Fibroblast of peridontal ligament (primary cell): Measurements from ENCODE around the gene ARRDC5.
A peak's percentile ranks its signal among the peaks of the same experiment; 100 is the strongest.
"Not testable (repeated sequence)": the region's sequence is repeated elsewhere in the genome, so short reads cannot be mapped to it uniquely, and the experiment has no call there.

Experiments used
- DNase-seq: peaks from one replicate; pipeline ENCODE4 v3.0.0-alpha.2; 2010; ENCODE audit errors: extremely low read depth

ARRDC5 gene

GRCh38 chr19:4870025-4870700 is 32.5 kb downstream of the ARRDC5 start:
- DNase-seq, result peak; percentile 90

- no peak for DNase-seq
Observed at GRCh38 chr19:4868286-4868834, 34.3 kb downstream of the ARRDC5 start.

GRCh38 chr19:4867534-4868285 is 35.0 kb downstream of the ARRDC5 start, which contains the start of gene PLIN3:
TSS of gene PLIN3 (minus strand) at chr19:4867667. CDS start at chr19:4861394, 6,273 bp downstream.
- DNase-seq, result peak; percentile 93

DNA sequence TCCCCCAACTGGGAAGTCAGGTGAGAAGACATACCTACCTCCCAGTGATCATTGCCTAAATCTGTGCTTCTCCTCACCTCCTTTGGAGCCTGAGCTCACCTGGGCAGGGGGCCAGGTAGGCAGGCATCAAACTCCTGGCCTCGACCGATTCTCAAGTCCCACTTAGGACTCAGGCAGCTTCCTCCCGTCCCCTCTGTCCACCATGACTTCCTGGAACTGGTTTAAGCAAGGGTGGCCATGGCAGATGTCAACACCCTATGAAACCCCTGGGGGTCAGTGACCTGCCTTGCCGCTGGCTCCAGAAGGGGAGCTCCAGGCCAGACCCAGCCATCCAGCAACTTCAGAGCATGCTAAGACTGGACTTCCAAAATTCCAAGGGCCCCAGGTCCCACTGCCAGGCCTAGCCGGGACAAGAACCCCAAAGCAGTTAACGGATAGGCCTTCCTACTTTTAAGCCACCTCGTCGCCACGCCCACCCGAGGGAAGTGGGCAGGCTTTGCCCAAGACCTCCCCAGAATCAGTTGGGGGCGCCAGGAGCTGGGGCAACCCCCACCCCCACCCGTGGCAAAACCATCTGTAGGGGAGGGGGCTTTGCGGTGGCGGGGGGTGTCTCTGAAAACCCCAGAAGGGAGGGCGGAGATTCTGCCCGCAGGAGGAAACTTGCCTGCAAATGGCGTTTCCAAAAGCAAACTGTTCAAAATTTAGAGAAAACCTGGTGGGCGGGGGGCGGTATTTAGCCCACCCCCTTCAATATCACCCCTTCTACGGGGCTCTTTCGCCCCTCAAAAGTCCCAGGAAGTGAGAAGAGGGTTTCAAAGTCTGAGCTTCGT is 35.9 kb downstream of the ARRDC5 start:
- peak; percentile 49 for DNase-seq

DNA sequence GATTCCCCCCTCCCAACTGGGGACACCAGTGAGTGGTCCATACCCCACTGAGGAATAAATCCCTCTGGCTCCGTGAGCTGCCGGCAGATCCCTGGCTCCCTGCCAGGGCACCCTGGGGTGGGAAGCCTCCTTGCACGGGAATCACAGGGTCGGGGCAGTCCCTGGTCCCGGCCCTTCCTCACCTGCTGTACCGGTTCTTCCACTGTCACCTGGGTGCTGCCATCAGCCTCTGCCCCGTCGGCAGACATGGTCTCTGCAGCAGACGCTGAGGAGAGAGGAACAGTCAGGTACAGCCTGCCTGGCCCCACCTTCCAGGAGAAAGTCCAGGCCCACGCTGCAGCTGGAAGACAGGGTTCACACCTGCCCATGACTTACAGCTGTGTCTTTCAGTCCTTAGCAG is 41.5 kb downstream of the ARRDC5 start:
- no peak for DNase-seq

- DNase-seq, result no peak
Observed at GRCh38 chr19:4859697-4860096, 43.0 kb downstream of the ARRDC5 start.

- DNase-seq, result not testable (repeated sequence)
Observed at GRCh38 chr19:4856468-4856867, 46.2 kb downstream of the ARRDC5 start.

DNA sequence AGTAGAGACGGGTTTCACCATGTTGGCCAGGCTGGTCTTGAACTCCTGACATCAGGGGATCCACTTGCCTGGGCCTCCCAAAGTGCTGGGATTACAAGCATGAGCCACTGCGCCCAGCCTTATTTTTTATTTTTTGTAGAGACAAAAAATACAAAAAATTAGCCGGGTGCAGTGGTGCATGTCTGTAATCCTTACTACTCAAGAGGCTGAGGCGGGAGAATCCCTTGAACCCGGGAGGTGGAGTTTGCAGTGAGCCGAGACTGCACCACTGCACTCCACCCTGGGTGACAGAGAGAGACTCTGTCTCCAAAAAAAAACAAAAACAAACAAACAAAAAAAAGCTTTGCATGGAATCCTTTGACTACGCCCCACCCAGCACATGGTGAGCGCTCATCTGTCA is 49.2 kb downstream of the ARRDC5 start:
- DNase-seq, result not testable (repeated sequence)

DNA sequence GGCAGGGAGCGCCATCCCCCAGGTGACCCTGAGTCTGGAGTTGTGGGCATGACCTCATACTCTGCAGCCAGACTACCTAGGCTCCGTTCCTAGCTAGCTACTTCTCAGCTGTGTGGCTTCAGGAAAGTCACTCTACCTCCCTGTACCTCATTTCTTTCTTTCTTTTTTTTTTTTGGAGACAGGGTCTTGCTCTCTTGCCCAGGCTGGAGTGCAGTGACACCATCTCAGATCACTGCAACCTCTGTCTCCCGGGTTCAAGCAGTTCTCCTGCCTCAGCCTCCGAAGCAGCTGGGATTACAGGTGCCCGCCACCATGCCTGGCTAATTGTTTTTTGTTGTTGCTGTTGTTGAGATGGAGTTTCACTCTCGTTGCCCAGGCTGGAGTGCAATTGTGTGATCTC is 50.2 kb downstream of the ARRDC5 start:
- DNase-seq, result no peak

GRCh38 chr19:4851551-4852290 is 51.0 kb downstream of the ARRDC5 start:
- peak; percentile 50 for DNase-seq

DNA sequence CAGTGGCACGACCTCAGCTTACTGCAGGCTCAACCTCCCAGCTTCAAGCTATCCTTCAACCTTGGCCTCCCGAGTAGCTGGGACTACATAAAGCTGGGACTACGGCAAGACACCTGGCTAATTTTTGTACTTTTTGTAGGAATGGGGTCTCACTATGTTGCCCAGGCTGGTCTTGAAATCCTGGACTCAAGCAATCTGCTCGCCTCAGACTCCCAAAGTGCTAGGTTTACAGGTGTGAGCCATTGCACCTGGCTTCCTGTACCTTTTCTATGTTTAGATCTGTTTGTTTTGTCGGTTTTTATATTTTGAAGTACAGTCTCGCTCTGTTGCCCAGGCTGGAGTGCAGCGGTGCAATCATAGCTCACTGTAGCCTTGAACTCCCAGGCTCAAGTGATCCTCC is 53.7 kb downstream of the ARRDC5 start:
- DNase-seq, result no peak

DNA sequence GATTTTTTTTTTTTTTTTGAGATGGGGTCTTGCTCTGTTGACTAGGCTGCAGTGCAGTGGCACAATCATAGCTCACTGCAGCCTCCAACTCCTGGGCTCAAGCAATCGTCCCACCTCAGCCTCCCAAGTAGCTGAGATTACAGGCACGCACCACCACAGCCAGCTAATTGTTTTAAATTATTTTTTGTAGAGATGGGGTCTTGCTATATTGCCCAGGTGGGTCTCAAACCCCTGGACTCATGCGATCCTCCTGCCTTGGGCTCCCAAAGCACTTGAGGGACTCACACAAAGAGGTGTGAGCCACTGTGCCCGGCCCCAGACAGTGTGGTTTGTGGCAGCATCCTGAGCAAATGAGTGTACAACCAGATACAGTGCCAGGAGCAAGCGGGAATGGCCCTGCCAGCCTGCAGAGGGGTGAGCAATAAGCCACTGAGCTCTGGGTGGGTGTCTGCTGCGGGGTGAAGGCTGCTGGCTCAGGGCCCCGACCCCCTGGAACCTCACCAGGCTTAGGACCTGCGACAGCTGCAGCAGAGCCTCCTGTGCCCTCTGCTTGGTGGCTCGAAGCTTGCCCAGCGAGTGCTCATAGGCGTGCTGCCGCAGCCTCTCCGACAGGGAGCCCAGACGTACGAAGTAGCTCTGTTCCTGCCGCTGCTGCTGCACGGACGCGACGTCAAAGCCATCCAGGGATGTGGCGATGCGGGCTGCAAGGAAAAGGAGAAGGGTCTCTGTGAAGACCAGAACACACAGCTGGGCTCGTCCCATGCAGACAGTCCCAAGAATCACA is 55.3 kb downstream of the ARRDC5 start:
- DNase-seq, result no peak

DNA sequence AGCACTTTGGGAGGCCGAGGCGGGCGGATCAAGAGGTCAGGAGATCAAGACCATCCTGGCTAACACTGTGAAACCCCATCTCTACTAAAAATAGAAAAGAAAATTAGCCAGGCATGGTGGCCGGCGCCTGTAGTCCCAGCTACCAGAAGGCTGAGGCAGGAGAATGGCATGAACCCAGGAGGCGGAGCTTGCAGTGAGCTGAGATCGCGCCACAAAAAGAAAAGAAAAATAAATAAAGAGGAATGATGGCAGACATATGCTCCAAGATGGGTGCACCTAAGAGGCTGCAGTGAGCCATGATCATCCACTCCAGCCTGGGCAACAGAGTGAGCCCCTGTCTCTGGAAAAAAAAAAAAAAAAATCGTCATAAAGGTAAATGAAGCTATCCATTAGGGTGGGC is 56.7 kb downstream of the ARRDC5 start:
- DNase-seq, result peak; percentile 54

DNA sequence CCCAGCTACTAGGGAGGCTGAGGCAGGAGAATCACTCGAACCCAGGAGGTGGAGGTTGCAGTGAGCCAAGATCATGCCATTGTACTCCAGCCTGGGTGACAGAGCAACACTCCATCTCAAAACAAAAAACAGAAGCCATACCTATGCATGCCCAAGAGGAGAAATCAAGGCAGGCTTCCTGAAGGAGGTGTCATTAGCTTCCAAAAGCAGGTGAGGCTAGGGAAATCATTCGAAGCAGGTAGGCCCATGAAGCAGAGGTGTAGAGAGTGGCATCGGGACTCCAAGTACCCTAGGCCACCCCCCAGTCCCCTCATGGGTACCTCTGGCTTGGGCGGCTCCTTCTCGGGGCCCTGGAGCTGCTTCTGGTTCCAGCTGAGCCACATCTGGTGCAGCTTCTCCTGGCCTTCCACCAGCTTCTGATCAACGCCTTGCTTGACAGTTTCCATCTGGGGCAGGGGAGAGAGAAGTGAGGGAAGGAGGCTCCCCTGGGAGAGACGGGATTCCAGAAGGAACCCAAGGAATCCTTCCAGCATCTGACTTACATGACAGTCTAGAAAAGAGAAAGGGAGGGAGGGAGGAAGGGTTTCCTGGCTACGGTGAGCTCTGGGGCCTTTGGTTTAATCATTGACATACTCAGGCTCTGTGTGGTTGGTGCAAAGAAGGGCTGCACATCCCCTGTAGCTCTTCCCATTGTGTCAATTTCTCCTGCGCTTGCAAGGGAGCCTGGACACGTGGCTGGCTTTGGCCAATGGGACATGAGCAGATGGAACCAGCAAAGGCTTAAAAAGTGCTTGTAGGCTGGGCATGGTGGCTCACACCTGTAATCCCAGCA is 58.1 kb downstream of the ARRDC5 start:
- peak; percentile 56 for DNase-seq

DNA sequence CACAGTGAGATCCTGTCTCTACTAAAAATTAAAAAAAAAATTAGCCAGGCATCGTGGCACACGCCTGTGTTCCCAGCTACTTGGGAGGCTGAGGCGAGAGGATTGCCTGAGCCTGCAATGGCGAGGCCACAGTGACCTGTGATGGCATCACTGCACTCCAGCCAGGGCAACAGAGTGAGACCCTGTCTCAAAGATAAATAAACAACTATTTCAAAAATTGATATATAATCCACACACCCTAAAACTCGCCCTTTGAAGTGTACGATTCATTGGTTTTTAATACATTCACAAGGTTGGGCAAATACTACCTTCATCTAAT is 59.1 kb downstream of the ARRDC5 start:
- no peak for DNase-seq
